GM12872 (cell line): ENCODE measurements around the gene AP5Z1.

Source experiments
- CTCF ChIP-seq: IDR thresholded peaks from 3 replicates; pipeline ENCODE4 v1.5.1; 2011; ENCODE audit warnings: low read depth, mild to moderate bottlenecking, low read length, moderate library complexity; ENCODE audit not compliant: insufficient read depth

Gene AP5Z1

GRCh38 chr7:4742051-4742573, 33.3 kb upstream of the AP5Z1 start:
- no peak for TF ChIP-seq CTCF

- TF ChIP-seq CTCF = no peak
These were observed 32.6 kb upstream of the AP5Z1 start for GRCh38 chr7:4742852-4743251.

GRCh38 chr7:4744391-4745264, 30.8 kb upstream of the AP5Z1 start:
- TF ChIP-seq CTCF = no peak

- no peak for TF ChIP-seq CTCF
These were observed 30.0 kb upstream of the AP5Z1 start for GRCh38 chr7:4745265-4745919.

GRCh38 chr7:4745971-4746919, 29.2 kb upstream of the AP5Z1 start:
- TF ChIP-seq CTCF = no peak

GRCh38 chr7:4747013-4747412, 28.4 kb upstream of the AP5Z1 start:
- no peak for TF ChIP-seq CTCF
